ENCODE measurements around the gene GOLGA8J. TPM values are rescaled to one million over a fixed set of nuclear protein-coding genes. Genes with fewer than 3 reads are reported as not detected.

Gene GOLGA8J
- total and polyA plus RNA-seq, 10 of the 15 experiments (the other 5 are each of a cell fraction or from before 2014, with no cell fraction given): 0.23 TPM; not detected in 9

- TF ChIP-seq CUX1 (IDR thresholded peaks at IDR 0.05; ENCODE audit: insufficient replicate concordance, low read depth, low read length) (no peak), ETV6 (conservative IDR thresholded peaks at IDR 0.05 in 1 of 2, IDR thresholded peaks at IDR 0.05 in 1 of 2; ENCODE audit: borderline replicate concordance in 1 of 2, low read depth in 1 of 2) (no peak), TBL1XR1 (IDR thresholded peaks at IDR 0.05; ENCODE audit: low read depth, low read length) (no peak), MYC (IDR thresholded peaks at IDR 0.05; ENCODE audit: insufficient read depth, insufficient read length, insufficient replicate concordance, low read length, severe bottlenecking) (no peak)
Observed at GRCh38 chr15:30065025-30065801, 17.5 kb upstream of the GOLGA8J start (continued).

GRCh38 chr15:30068326-30068725, 14.4 kb upstream of the GOLGA8J start:
- H3K4me2 ChIP-seq (ENCODE audit: control insufficient read depth, insufficient read depth): no peak overlapping the region
- H3K4me3 ChIP-seq: no peak overlapping the region
- H3K4me1 ChIP-seq (ENCODE audit: control insufficient read depth, insufficient read depth, low read length): no peaks in the 10 kb centered on the region
- H3K79me2 ChIP-seq (ENCODE audit: control insufficient read depth, insufficient read depth, low read length): no peaks in the 10 kb centered on the region
- H2AFZ ChIP-seq (ENCODE audit: control insufficient read depth, low read depth, low read length): no peak overlapping the region
- ChIA-PET RAD21 (ENCODE audit: unreplicated experiment) (no interaction called here), SMC1A (ENCODE audit: uncharacterized antibody, unreplicated experiment) (no interaction called here), CTCF (no interaction called here), POLR2A (no interaction called here)
- in situ Hi-C loops (cut with MboI) (loop anchor here (25.0 kb wide), 1 partner anchor 956 kb away; no protein-coding TSS in a partner anchor), intact Hi-C loops (cut with micrococcal nuclease; ENCODE audit: unreplicated experiment) (no loop called here)
- no peaks in the 10 kb centered on the region for H3K27me3 ChIP-seq (replicated peaks in 1 of 2; ENCODE audit: control insufficient read depth in 2 of 2, insufficient read depth in 2 of 2, low read length in 1 of 2)
- FAIRE-seq (no peak), DNase-seq (ENCODE audit: low read depth, low spot score) (no peak), ATAC-seq (no peak)
- H3K36me3 ChIP-seq (ENCODE audit: control insufficient read depth in 2 of 2, insufficient read depth in 2 of 2, low read length in 1 of 2): no peaks in the 10 kb centered on the region
- no peaks in the 10 kb centered on the region for H4K20me1 ChIP-seq (ENCODE audit: control insufficient read depth, insufficient read depth)
- no peak overlapping the region for H3K9ac ChIP-seq (ENCODE audit: control insufficient read depth, insufficient read depth, low read length)
- 34% methylated on average over 7 of the region's 7 CpGs for WGBS (ENCODE audit: insufficient coverage, insufficient replicate concordance, low lambda C conversion rate, missing lambda C conversion rate)
- H3K9me3 ChIP-seq (replicated peaks; ENCODE audit: control insufficient read depth, insufficient read depth, low read length): no peaks in the 10 kb centered on the region
- H3K27ac ChIP-seq (ENCODE audit: control insufficient read depth, insufficient read depth): no peak overlapping the region
- no TSS peak for BruUV-seq (replicated peaks)
- TF ChIP-seq BCL3 (IDR thresholded peaks at IDR 0.05; ENCODE audit: borderline replicate concordance, insufficient read depth, low read depth, low read length, poor library complexity, severe bottlenecking): no peak
- TF ChIP-seq BMI1 (IDR thresholded peaks at IDR 0.05; ENCODE audit: borderline replicate concordance): no peak
- TF ChIP-seq CREM (IDR thresholded peaks at IDR 0.05; ENCODE audit: low read depth): no peak
- no peak for TF ChIP-seq HSF1 (IDR thresholded peaks at IDR 0.05; ENCODE audit: low read depth, low read length)

All from GM12878 (cell line).